A673 (cell line): ENCODE results near the gene ABHD11.

ENCODE experiments used
- CTCF ChIP-seq: fragments of 300-800, 200-600 bp; sonication (generic); conservative IDR thresholded peaks from 2 replicates; pipeline ENCODE4 v1.5.1; 2017; ENCODE audit warnings: low read depth, mild to moderate bottlenecking, antibody characterized with exemption, low read length, moderate library complexity, mixed read lengths
- EZH2 ChIP-seq: fragments of 200-600 bp; sonication (generic); IDR thresholded peaks from 2 replicates; pipeline ENCODE4 v1.6.1; 2017; ENCODE audit warnings: borderline replicate concordance, low read depth, mild to moderate bottlenecking, mixed read lengths, antibody characterized with exemption, low read length; ENCODE audit not compliant: poor library complexity, severe bottlenecking

GRCh38 chr7:73770002-73770859 is 31.6 kb upstream of the ABHD11 start, which contains the start of gene CLDN3:
- TF ChIP-seq CTCF, result no peak
- TF ChIP-seq EZH2, result no peak
